Testis (tissue), 2 donors: ENCODE measurements around the gene FAM13C.

Experiments
- CTCF ChIP-seq, 3 experiments: fragments of 450-650 bp in 2 of 3; fragments of 200-600 bp in 1 of 3; sonication (generic) in 1 of 3; IDR thresholded peaks; one replicate each; pipeline ENCODE4 v1.5.1; 2016 to 2019; ENCODE audit warnings: antibody characterized with exemption in 3 of 3, mild to moderate bottlenecking in 2 of 3, moderate library complexity in 1 of 3
- POLR2A ChIP-seq: fragments of 450-650 bp; IDR thresholded peaks from one replicate; pipeline ENCODE4 v1.6.1; 2017; ENCODE audit warnings: antibody characterized with exemption, mild to moderate bottlenecking, moderate library complexity

- TF ChIP-seq CTCF (IDR thresholded peaks at IDR 0.05) (no peak), POLR2A (no peak)
Observed at GRCh38 chr10:59312247-59312646, 50.1 kb downstream of the FAM13C start.
